Inferior parietal cortex (tissue), 1 donor: ENCODE data around the gene TRAF3.

Experiments used
- DNase-seq: peaks from one replicate; pipeline ENCODE4 v3.0.0-alpha.2; 2016; ENCODE audit errors: extremely low spot score

The TRAF3 gene

DNA sequence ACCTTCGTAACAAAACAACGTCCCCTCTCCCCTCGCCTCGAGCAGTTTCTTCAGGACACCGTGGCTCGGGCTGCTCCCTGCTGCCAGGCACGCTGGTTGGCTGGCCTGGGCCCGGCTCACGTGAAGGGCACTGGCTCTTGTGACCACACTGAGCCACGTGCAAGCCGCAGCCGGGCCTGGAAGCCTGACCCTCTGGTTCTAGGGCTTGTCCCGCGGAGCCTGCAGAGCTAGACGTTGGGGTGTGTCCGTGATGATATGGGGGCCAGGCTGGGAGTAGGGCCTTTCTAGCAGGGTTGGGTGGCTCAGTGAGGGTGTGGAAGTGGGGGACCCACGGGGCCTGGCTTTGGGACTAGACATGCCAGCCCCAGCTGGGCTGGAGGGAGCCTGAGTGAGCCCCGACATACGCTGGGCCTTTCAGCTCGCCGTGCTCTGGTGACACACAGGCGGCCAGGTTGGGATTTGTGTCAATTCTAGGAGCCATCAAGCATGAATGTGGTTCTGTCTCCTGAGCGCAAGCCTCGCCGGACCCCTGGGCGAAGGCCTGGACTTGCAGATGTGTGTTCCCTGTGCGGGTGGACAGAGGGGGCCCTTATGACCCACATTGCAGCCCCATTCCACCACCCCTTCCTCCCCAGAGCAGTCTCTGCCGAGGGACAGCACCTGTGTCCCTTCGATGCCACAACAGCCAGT, 131.7 kb downstream of the TRAF3 start:
- no peak for DNase-seq

DNA sequence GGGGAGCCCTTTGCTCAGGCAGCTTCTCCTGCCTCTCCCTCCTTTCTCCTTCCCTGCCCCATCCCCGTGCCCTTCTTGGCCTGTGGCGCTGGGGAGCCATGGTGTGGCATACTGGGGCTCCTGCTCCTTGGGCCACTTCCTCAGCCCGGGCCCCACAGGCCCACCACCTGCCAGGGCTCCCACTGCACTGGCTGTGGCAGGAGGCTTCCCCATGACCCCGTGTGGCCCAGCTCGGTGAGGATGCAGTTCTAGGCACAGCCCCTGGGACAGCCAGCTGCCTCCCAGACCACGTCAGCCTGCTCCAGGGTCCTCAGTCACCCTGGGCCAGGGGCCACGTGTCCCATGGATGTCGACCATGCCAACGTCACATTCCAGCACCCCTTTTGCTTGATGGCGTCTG, 132.2 kb downstream of the TRAF3 start:
- no peak for DNase-seq

DNA sequence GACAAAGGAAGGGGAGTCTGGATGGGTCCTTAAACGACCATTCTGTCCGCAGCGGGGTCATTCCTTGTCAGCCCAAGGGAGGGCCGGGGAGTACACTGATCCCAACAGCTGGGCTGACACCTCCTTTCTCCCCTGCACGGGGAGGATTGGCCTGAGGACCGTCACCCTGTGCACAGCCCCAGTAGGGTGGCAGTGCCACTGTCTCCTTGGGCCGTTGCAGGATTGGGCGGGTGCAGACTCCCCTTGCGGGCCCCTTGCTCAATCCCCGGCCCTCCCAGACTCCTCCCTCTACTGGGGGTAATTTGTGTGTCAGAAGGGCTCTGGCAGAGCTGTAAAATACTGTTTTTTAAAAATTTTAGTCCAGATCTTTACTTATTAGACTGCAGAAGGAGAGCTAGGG, 132.7 kb downstream of the TRAF3 start:
- no peak for DNase-seq

DNA sequence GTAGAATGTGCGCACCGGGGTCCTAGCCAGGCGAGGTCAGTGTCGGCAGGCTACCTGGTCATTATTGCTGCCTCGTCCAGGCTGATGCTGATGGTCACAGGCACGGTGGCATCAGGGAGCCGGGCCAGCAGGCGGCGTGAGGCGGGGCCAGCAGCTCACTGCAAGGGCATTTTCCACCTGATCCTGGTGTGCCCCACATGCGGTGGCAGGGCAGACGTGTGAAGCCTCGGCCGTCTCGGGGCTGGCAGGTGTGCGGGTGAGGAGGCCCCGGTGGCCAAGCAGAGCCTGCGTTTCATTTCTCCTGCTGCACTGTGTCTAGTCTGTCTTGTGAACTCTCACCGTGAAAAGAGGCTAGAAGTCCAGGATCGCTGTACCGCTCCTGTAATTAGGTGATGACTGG, 133.2 kb downstream of the TRAF3 start:
- no peak for DNase-seq

DNA sequence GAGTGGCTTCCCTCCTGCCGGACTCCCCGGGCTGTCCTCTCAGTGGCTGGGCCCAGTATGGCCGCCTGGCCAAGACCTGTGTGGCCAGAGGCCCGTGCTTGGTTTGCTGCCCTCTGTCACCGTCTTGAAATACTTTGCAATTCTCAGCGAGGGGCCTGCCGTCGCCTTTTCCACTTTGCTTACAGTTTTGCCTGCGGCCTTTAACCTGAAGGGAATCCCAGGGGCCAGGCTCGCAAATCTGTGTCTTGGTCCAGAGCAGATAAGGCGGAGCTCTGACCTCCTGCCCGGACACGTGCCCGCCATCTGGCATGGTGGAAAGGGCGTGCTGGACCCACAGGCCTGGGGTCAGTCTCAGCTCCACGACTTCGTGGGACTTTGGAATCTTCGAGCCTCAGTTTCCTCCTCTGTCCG, 134.3 kb downstream of the TRAF3 start:
- DNase-seq = no peak

DNA sequence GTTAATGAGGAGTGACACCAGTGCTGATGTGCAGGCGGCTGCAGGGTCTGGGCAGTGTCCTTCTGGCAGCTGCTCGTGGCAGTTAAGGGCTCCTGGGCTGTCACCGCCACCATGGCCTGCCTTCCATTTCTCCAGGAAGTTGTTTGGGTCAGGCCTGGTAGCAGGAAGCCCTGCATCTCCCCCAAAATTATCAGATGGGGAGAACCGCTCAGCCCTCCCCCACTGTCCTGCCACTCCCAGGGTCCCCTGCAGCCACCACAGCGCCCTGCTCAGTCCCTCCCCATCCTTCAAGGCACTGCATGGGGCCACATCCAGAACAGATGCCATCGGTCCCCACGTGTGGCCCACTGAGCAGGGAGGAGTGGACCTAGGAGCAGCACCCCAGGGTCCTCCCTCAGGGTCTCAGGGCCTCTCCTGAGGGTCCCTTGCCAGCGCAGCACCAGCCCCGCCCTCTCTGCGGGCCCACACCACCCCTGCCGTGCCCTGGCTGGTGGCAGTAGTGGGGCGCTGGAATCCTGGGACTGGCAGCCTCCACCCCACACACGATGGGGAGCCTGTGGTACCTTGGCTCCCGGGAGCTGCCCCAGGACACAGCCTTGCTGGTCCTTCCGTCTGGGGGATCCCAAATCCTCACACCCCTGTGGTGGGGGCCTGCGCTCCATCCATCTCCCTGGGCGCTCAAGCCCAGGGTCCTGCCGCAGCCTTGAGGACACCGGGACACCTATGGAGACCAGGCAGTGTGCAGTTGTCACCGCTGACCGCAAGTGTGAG, 134.9 kb downstream of the TRAF3 start:
- DNase-seq = no peak

DNA sequence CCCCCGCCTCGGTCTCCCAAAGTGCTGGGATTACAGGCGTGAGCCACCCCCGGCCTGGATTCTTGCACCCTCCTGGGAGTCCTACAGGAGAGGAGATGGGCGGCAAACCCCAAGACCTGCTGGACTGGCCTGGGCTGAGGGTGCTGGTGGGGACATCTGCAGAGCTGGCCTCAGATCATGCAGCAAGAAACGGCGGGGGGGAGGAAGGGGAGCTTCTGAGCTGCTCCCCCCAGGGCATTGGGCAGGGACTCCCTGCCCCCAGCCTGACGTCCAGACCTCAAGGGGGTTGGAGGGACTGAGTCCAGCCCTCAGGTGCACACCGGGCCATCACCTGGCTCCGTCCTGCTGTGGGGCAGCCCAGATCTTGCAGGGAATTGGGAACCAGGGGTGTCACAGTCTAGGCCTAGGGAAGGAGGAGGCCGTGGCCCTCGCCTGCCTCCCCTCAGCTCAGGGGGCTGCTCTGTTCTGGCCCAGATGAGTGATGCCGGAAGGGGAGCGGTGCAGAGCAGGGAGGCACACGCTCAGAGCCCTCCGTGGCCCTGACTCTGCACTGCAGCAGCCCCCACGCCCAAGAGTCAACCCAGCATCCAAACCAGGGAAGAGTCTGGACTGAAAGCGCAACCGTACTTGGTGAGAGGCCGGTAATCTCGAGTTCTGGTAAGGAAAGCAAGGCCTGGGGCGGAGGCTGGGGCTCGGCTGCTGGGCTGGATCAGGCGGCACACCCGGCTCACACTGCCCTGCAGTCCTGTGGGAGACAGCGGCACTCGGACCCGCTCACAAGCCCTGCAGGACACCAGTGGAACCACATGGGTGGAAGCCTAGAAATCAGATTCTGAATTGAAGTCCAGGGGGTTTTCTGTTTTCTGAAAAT, 136.3 kb downstream of the TRAF3 start:
- DNase-seq = no peak

DNA sequence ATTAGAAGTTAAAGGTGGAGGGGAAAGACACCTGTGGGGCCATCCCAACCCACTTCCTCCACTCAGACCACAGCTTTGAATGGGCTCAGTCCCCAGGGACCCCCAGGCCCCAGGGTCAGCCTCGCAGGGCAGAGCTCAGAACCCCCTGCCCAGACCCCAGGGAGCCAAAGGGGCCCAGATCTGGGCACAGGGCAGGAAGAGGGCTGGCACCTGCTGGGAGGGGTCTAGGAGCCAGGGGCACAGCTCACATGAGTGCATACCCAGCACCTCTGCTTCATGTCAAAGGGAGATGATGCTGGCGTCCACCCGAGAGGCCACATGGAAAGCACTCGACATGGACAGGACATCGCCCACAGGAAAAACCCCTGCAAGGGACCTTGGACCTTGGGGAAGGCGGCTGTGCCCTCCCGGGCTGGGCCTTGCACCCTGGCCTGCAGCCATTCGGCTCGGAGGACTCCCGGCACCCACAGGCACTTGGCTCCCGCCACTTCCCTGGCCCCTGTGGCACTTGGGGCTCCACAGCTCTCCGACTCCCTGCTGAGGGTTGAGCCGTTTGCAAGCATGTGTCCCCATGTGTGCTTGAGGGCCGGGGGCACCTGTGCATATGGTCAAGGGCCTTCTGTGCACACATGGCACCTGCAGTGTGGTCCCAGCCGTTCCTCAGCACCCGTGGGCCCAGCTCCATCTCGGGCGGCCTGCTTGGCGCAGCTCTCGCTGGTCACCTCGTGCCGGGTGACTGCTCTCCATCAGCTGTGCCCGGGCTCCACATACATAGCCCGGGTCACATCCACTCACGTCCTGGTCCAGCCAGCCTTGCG, 137.4 kb downstream of the TRAF3 start:
- DNase-seq = no peak

DNA sequence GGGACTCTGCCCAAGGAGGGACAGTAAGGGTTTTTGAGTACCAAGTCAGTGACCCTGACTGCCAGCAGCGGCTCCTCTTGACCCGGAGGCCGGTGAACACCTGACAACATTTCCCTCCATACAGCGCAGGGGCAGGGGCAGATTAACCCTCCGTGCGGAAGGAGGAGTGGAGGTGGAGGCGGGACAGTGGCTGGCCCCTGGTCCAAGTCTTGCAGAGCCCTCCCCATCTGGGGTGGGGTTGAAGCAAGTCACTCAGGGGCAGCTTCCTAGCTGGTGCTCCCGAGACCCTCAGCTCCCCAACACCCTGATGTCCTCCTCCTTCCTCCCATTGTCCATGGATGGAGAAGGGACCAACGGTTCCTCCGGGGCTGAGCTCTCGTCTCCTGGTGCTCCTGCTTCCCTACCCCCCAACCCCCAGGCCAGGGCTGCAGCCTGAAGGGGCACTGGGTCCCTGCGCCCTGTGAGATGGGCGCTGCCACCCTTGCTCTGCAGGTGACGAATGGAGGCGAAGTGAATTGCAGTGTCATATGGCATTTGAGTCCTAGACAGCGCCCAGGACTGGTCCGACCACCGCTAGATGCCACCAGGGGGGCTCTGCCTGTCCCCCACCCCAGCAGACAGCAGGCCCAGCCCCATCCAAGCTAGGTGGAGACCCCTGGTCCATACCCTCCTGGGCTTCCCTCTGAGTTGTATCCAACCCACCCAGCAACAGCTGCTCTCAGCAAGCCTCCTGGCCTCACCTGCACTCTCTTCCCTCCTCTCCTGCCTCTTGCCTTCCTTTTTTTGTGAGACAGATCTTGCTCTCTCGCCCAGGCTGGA, 138.3 kb downstream of the TRAF3 start:
- no peak for DNase-seq

DNA sequence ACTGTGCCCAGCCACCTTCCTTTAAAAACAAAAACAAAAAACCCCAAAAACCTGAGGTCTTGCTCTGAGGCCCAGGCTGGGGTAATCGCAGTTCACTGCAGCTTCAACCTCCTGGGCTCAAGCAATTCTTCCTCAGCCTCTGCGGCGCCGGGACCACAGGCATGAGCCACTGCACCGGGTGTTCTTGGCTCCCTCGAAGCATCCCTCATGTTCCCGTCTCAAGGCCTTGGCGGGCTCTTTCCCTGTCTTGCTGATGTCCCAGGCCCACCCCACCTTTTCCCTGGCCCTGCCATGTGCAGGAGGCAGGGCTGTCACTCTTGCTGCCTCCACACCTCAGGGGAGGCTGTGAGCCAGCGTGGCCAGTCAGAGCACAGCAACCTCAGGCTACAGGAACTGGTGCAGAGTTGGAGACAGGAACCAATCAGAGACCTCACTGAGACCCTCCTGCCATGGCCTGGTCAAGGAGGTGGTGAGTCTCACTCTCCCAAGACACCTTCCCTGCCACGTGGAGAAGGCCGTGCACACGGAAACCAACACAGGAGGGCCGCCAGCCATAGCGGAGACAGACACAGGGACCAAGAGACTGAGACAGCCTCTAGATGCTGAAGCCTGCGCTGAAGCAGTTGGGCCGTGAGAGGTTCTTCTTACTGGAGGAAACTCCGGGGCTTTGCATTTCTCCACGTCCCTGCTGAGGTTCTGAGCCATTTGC, 139.3 kb downstream of the TRAF3 start:
- DNase-seq = no peak

DNA sequence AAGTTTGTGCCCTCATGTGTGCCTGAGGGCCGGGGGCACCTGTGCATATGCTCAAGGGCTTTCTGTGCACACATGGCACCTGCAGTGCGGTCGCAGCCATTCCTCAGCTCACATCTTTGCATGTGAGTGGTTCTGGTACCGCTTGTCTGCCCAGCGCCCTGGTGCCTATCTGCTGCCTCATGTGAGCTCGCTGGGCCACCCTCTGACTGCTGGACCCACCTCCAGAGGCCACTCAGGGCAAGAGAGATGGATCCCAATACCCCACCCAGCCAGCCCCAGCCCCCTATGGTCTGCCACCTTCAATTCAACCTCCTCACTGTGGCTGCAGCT, 139.8 kb downstream of the TRAF3 start:
- no peak for DNase-seq

DNA sequence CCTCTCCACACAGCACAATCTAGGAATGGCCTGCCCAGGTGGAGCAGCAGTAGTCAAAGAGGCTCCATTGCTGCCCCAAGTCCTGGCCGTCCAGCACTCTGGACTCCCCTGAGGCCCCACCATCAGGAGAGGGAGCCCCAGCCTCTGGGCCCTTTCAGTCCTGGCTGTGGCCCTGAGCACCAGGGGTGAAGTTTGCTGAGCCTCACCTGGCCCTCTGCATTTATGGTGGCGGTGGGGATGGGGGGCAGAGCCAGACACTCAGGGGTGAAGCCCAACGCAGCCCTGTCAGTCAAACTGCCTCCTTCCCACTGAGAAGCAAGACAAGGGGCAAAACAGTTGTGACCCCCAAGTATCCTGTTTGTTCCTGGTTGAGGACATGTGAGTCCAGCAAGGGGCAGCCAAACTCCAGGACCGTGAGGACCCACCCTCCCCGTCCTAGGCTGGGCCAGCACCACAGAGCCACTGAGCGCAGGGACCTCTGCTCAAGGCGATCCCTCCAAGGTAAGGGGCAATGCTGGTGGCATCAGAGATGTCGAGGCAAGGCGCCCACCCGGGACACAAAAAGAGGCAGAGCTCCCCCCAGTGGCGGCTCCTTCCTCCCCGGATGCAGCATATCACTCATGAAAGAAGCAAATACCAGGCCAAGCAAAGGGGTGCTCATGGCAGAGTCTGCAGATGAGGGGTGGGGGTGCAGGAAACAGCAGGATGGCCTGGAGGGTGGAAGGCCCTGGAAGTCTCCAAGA, 140.4 kb downstream of the TRAF3 start:
- peak; percentile 47 for DNase-seq

DNA sequence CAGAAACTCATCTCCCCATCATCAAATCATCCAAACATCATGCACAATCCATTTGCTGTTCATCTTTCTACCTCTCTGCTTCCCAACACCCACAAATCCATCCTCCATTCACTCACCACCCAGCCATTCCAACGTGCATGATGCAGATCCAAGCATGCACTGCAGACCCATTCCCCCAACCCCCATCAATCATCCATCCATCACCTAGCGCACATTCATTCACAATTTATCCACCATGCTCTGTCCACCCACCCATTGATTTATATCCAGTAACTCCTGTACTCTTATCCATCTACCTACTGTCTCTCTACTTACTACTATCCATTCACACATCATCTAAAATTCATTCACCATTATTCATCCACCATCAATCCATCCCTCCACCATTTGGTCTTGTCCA, 141.2 kb downstream of the TRAF3 start:
- DNase-seq = no peak

DNA sequence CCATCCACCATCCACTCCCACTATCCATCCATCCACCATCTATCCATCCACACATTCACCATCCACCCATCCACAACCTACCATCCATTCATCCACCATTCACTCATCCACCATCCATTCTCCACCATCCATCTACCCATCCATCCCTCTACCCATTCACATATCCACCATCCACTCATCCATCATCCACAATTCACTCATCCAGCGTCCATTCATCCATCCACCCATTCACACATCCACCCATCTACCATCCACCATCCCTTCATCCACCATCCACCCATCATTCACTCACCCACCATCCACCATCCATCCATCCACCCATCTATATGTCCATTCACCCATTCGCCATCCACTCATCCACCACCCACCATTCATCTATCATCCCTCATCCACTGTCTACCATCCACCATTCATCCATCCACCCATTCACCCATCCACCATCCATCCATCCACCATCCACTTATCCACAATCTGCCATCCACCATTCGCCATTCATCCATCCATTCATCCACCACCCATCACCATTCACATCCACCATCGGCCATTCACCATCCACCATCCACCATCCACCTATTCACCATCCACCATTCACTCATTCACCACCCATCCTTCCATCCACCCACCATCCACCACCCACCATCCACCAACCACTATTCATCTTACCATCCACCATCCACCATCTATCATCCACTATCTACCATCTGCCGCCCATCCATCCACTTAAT, 143.2 kb downstream of the TRAF3 start:
- no peak for DNase-seq

DNA sequence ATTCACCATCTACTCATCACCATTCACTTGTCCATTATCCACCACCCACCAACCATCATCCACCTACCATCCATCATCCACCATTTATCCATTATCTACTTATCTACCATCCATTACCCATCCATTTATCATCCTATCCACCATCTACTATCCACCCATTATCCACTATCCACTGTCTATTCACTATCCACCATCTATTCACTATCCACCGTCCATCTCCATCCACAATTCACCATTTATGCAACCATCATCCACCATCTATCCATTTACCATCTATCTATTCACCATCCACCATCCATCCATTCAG, 143.7 kb downstream of the TRAF3 start:
- no peak for DNase-seq

DNA sequence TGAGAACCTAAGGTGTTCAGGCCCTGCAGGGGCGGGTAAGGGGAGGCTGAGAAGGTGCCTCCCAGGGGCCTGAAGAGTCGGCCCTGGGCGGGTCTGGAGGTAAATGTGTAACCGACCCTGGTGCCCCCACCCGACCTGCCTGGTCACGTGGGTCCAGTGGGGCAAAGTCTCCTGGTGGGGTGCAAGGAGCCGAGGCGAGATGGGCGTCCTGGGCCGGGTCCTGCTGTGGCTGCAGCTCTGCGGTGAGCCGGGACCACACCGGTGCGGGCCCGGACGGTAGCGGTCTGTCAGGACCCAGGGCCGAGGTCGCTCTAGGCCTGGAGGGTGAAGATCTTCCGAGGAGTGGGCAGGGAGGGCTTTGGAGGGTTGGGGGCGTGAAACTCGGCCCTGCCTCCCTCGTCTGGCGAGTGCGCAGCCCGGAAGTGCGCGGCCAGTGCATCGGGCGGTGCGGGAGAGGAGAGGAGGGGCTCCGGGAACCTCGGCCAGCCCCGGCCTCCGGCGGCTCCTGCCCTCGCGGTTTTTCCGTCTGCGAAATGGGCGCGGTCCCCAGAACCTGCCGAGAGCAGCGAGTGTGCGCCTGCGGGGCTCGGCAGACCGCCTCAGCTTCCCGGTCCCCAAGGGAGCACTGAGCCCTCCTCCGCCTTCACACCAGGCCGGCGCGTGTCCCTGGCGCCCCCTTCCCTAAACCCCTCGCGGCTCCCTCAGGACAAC, 145.4 kb downstream of the TRAF3 start, which contains the start of gene AMN:
TSS of gene AMN (plus strand) at position 174 of the 711 bp plus-strand sequence. CDS start at position 200, 26 bp downstream.
- no peak for DNase-seq

DNA sequence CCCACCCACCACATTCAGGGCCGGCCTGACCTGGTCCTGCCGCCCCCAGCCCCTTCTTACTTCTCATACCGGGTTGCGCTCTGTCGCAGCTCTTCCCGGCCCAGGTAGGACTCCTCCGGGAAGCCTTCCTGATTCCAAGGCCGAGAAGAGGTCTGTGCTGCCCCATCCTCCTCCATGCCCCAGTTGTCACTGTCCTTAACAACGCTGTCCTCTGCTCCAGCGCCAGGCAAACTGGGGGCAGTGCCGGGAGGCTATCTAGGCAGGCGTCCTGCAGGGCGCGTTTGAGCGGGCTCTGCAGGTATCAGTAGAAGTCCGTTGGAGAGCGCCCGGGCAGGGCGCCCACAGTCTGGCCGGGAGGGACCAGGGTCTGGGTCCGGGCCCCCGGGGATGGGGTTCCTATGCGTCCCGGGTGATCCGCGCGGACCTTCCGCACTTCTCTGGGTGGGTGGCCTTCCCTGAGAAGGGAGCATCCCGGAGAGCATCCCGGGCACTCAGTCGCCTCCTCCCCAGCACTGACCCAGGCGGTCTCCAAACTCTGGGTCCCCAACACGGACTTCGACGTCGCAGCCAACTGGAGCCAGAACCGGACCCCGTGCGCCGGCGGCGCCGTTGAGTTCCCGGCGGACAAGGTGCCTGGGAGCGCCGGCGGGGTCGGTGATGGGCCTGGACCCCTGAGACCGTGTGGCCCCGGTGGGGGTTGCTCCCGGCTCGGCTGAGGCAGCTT, 146.1 kb downstream of the TRAF3 start:
- DNase-seq = no peak
